ENCODE measurements around the gene APOC3. TPM values are rescaled to one million over a fixed set of nuclear protein-coding genes. Genes with fewer than 3 reads are reported as not detected.
A peak's percentile ranks its signal among the peaks of the same experiment; 100 is the strongest.
"Not testable (repeated sequence)": the region's sequence is repeated elsewhere in the genome, so short reads cannot be mapped to it uniquely, and the experiment has no call there.

Gene APOC3
- total RNA-seq, 1 experiment from 2014 or later, result not detected

DNA sequence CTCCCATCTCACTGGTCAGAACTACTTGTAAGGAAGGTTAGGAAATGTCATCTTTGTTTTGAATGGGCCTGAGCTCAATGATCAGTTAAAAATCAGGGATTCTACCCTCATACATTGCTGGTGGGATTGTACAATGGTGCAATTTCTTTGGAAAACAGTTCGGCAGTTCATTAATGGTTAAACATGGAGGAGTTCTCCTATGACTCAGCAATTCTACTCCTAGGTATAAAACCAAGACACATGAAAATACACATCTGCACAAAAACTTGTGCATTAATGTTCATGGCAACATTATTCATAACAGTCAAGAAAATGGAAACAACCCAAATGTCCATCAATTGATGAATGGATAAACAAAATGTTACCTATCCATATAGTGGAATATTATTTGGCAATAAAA lies 33.2 kb upstream of the APOC3 start:
- no peaks in the 10 kb centered on the region for H3K9me3 ChIP-seq
- H3K27me3 ChIP-seq, result no peaks in the 10 kb centered on the region
- H3K36me3 ChIP-seq, result no peaks in the 10 kb centered on the region
- no peak overlapping the region for H3K4me3 ChIP-seq
- DNase-seq, result no peak

DNA sequence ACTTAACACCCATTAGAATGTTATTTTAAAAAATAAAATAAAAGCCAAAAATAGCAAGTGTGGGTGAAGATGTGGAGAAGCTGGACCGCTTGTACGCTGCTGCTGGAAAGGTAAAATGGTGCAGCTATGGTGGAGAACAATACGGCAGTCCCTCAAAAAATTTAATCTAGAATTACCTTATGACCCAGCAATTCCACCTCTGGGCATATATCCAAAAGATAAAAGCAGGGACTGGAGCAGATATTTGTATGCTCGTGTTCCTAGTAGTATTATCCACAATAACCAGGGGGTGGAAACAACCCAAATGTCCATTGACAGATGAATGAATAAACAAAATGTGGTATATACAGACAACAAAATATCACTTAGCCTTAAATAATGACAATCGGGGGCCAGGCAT lies 31.9 kb upstream of the APOC3 start:
- no peak overlapping the region for H3K4me3 ChIP-seq

DNA sequence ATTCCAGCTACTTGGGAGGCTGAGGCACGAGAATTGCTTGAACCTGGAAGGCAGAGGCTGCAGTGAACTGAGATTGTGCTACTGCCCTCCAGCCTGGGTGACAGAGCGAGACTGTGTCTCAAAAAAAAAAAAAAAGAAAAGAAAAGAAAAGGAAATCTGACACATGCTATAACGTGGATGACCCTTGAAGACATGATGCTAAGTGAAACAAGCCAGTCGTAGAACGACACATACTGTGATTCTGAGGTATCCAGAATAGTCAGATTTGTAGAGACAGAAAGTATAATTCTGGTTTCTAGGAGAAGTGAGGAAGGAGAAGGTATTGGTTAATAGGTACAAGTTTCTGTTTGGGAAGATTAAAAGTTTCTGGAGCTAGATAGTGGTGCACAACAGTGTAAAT lies 31.3 kb upstream of the APOC3 start:
- no peaks in the 10 kb centered on the region for H3K36me3 ChIP-seq
- H3K9me3 ChIP-seq, result no peaks in the 10 kb centered on the region
- no peaks in the 10 kb centered on the region for H3K27me3 ChIP-seq
- DNase-seq, result no peak
- no peak overlapping the region for H3K4me3 ChIP-seq

More for the DNA sequence above, 31.9 kb upstream of the APOC3 start:
- H3K9me3 ChIP-seq, result no peaks in the 10 kb centered on the region
- no peak for DNase-seq
- no peaks in the 10 kb centered on the region for H3K36me3 ChIP-seq
- H3K27me3 ChIP-seq, result no peaks in the 10 kb centered on the region

DNA sequence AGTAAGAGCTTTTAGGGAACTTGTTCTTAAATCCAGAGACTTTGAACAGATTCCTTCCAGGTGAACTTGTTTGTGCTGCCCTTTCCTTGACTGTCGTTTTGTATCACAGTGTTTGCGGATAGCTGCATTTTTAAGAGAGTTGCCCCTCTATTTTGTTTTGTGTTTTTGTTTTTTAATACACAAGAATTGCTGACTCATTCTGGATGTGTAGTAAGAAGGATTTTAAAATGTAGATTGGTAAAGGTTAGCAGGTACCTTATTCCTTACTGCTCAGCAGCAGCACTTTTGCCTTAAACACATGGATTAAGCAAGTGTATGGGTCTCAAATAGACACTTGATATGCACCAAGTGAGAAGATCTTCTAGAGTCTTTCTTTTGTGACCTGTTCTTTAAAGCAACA lies 29.1 kb upstream of the APOC3 start:
- Histone ChIP-seq H3K27me3 (no peaks in the 10 kb centered on the region), H3K36me3 (no peaks in the 10 kb centered on the region), H3K9me3 (no peaks in the 10 kb centered on the region), H3K4me3 (no peak overlapping the region)
- no peak for DNase-seq

DNA sequence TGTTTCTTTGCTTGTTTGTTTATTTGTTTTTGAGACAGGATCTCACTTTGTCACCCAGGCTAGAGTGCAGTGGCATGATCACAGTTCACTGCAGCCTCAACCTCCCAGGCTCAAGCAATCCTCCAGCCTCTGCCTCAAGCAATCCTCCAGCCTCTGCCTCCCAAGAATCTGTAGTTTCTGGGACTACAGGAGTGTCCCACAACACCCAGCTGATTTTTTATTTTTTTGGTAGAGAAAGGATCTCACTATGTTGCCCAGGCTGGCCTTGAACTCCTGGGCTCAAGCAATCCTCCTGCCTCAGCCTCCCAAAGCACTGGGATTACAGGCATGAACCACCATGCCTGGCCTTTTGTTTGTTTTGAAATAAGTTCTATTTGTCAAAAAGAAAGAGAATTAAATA lies 28.0 kb upstream of the APOC3 start:
- H3K9me3 ChIP-seq, H3K27me3 ChIP-seq, H3K36me3 ChIP-seq, H3K4me3 ChIP-seq, DNase-seq: not testable (repeated sequence)

DNA sequence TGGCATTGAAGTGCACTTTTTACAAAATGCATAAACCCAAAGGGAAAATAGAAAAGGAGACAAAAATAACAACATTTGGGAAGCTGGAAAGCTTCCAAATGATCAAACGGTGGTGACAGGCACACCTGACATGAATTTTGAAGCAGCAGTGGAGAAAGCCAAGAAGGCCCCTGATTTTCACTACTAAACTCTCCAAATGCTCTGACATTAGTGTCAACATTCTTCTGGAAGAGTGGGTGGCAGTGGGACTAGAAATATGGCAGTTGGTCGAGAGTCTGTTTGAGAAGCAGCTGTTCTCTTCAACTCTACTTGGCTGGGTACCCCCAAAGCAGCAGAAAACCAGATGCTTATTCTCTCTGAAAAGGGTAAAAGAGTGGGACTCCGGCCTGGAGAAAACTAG lies 25.7 kb upstream of the APOC3 start:
- Histone ChIP-seq H3K36me3 (no peaks in the 10 kb centered on the region), H3K9me3 (no peaks in the 10 kb centered on the region), H3K4me3 (no peak overlapping the region), H3K27me3 (no peaks in the 10 kb centered on the region)
- DNase-seq, result no peak

DNA sequence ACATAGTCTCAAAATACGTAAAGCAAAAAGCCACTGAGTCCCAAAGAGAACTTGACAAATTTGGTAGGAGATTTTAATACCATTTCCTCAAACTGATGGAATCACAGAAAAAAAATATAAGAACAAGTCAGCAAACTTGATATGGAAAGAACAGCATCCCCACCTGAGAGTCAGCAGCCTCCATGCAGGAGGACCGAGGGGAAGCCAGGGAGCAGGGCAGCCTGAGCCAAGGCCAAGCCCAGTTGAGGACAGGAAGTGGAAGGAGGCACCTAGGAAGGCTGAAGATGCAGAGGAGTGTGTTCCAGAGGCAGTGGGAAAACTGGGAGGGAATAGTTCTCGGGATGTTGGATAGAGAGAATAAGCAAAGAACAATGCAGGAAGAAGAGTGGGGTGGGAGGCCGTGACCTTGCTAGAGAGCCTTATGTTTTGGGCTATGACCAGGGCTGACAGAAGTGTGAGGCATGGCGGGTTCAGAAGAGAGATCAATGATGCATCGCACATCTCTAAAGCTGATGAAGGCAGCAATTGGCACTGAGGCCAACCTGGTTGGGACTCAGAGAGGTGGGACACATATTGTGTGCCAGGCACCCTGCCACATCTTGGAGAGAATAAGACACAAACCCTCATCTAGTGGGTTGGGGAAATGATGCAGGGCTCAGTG lies 22.0 kb upstream of the APOC3 start:
- Histone ChIP-seq H3K27me3 (no peaks in the 10 kb centered on the region), H3K36me3 (no peaks in the 10 kb centered on the region), H3K9me3 (no peaks in the 10 kb centered on the region), H3K4me3 (no peak overlapping the region)
- no peak for DNase-seq

DNA sequence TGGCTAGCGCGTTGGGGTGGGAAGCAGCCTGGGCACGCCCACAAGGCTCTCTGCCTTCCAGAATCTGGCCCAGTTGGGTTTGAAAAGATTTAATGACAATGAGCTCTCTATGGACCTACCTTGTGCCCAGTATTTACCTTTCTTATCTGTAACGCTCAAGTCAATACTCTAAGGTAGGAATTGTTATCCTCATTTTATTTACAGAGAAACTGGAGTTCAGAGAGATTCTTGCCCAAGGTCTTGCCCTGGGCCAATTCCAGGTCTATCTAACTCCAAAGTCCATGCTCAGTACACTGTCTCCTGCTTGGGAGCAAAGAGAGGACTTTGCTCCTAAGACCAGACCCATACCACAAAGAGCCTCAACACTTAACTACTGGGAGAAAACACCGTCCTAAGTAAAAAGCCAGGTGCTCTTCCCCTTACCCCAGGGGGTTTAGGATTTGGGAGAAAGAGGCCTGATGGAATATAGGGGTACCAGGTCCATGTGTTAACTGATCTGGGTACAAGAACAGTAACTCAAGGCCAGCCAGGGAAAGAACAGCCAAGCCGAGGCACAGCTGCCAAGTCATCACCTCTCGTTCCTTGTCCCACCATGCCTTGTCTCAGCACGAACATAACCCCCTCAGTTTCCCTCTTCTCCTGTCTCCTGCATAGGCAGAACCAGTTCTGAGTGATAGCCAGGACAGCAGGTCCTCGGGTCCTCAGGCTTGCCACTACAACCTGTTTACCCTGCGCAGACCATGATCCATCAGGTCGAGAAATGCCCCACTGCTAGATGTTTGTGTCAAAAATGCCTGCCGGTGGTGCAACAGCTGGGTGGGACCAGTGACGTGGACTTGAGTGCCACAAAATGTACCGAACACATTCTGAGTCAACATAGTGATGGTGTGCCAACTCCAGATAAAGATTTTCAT lies 21.2 kb upstream of the APOC3 start:
- peak; percentile 36 for DNase-seq
- no peaks in the 10 kb centered on the region for H3K36me3 ChIP-seq

DNA sequence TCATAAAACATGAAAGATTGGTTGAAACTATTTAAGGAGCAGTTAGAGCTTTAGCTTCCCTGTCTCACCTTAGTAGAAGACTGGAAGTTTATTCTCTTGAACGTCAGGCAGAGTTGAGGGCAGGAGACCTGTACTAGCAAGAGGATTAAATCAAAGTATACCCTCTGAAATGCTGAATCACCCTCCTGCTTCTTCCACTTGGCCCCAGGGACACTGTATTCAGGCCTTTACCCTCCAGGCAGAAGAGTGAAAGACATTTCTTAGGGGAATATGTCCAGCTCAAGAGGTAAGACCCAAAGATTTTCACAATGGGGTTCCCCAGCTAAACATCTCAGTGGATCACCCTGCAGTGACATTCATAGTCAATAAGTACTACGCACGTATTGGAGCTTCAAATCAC lies 18.5 kb upstream of the APOC3 start:
- Histone ChIP-seq H3K9me3 (no peaks in the 10 kb centered on the region), H3K36me3 (no peaks in the 10 kb centered on the region), H3K27me3 (no peaks in the 10 kb centered on the region), H3K4me3 (no peak overlapping the region)
- no peak for DNase-seq

More for the DNA sequence above, 21.2 kb upstream of the APOC3 start:
- Histone ChIP-seq H3K9me3 (no peaks in the 10 kb centered on the region), H3K4me3 (no peak overlapping the region), H3K27me3 (no peaks in the 10 kb centered on the region)

DNA sequence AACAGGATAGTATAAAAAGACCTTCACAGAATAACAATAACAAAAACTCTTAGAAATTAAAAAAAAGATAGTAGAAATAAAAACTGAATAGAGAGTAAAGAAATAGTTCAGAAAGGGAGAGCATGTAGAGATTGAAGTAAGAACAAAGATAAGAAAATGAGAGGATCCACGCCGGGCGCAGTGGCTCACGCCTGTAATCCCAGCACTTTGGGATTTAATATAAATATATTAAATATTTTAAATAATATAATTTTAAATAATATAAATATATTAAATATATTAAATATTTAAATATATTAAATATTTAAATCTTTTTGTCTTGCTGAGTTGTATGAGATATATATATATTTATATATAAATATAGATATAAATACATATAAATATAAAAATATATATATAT lies 17.6 kb upstream of the APOC3 start:
- Histone ChIP-seq H3K9me3 (no peaks in the 10 kb centered on the region), H3K36me3 (no peaks in the 10 kb centered on the region), H3K4me3 (no peak overlapping the region), H3K27me3 (no peaks in the 10 kb centered on the region)
- DNase-seq, result no peak

DNA sequence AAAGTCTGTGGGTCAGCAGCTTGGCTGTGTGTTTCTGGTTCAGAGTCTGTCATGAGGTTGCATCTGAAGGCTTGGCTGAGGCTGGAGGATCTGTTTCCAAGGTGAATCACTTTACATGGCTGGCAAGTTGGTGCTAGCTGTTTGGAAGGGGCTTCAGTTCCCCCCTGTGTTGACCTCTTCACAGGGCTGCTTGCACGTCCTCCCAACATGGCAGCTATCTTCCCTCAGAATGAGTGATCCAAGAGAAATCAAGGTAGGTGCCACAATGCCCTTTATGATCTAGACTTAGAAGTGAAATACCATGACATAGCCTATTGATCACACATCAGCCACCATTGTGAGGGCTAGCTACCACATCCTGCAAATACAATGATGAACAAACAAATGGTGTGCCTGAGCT lies 16.5 kb upstream of the APOC3 start:
- Histone ChIP-seq H3K36me3 (no peaks in the 10 kb centered on the region), H3K4me3 (no peak overlapping the region), H3K9me3 (no peaks in the 10 kb centered on the region), H3K27me3 (no peaks in the 10 kb centered on the region)
- no peak for DNase-seq

DNA sequence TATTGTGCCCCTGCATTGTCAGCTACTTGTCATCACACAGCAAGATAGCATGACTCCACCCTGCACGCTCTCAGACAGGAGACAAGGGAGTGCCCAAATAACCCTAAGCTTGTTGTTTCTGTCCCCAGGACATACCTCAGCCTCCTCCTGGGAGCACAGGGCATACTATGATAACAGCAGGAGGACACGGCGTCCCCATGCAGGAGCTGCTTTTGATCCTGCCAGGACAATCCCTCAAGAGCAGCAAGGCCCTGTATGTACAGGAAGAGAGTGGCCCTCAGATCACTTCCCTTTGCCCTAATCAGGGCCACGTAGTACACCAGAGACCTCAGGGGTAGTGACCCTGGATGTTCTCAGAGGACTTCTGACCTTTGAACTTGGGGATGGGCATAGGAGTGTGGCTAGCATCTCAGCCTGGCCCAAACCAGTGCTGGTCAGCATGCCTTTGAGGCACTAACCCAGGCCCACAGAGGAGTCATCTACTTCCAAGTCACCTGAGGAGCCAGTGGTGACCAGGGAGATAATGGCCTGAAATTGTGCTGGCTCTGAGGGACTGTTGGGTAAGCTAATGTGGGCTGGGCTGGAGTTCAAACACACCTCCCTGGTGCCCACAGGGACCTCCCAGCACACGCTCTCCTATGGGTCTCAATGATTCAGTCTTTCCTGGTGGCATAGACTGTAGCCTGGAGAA lies 15.8 kb upstream of the APOC3 start:
- no peaks in the 10 kb centered on the region for H3K9me3 ChIP-seq
- no peaks in the 10 kb centered on the region for H3K36me3 ChIP-seq
- H3K27me3 ChIP-seq, result no peaks in the 10 kb centered on the region
- no peak for DNase-seq
- H3K4me3 ChIP-seq, result no peak overlapping the region

DNA sequence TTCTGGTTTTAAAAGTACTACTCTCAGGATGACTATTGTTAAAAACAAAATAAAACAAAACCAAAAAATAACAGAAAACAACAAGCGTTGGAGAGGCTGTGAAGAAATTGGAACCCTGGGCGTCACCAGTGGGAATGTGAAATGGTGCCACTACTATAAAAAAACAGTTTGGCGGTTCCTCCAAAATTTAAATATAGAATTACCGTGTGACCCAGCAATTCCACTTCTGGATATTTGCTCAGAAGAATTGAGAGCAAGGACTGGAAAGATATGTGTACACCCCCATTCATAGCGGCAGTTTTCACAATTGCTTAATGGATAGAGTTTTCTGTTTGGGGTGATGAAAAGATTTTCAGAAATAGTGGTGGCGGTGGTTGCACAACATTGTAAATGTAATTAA lies 15.2 kb upstream of the APOC3 start:
- no peak for DNase-seq
- no peaks in the 10 kb centered on the region for H3K27me3 ChIP-seq
- H3K9me3 ChIP-seq, result no peaks in the 10 kb centered on the region
- H3K4me3 ChIP-seq, result no peak overlapping the region
- no peaks in the 10 kb centered on the region for H3K36me3 ChIP-seq

DNA sequence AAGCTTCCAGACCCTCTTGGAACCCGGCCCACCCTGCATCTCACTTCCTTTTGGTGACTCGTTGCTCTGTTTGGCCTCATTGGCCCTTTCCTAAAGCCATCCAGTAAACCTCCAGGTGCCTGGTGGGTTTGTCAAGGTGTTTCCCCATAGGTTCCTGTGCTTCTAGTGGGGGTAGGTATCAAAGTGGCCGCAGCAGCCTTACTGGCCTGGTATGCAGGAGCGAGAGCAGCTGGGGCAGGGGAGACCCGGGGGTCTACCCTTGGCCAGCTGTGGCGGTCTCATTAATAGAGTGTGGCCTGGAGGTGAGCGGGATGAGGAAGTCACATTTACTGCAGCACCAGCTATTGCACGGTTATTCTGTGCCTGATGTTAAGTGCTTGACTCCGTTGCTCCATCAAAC lies 10.7 kb upstream of the APOC3 start:
- Histone ChIP-seq H3K27me3 (no peaks in the 10 kb centered on the region), H3K9me3 (no peaks in the 10 kb centered on the region), H3K4me3 (no peak overlapping the region), H3K36me3 (no peaks in the 10 kb centered on the region)
- no peak for DNase-seq

DNA sequence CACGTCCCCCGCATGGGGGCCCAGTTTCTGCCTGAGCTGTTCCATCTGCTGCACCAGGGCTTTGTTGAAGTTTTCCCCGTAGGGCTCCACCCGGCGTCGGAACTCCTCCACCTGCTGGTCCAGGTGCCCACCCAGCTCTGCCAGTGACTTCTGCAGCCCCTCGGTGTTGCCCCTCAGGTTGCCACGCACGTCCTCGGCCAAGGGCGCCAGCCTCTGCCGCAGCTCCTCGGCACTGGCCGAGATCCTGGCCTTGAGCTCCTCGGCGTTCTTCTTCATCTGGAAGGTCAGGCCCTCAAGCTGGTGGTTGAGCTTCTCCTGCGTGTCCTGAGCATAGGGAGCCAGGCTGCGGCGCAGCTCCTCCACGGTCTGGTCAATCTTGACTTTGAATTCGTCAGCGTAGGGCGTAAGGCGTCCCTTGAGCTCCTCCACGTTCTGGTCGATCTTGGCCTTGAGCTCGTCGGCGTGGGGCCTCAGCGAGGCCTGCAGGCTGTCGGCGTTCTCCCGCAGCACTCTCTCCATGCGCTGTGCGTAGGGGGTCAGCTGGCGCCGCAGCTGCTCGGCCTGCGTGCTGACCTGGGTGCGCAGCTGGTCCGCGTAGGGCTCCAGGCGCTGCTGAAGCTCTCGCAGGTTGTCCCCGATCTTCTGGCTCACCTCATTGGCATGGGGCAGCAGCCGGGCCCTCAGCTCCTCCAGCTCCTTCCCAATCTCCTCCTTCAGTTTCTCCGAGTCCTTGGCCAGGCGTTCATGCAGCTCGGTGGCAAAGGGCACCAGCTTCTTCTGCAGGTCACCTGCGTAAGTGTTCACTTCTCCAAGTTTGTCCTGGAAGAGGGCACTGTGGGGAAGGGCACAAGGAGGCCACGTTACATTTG lies 8.4 kb upstream of the APOC3 start:
- no peak for DNase-seq
- no peaks in the 10 kb centered on the region for H3K27me3 ChIP-seq
- no peak overlapping the region for H3K4me3 ChIP-seq
- H3K9me3 ChIP-seq, result no peaks in the 10 kb centered on the region
- no peaks in the 10 kb centered on the region for H3K36me3 ChIP-seq

DNA sequence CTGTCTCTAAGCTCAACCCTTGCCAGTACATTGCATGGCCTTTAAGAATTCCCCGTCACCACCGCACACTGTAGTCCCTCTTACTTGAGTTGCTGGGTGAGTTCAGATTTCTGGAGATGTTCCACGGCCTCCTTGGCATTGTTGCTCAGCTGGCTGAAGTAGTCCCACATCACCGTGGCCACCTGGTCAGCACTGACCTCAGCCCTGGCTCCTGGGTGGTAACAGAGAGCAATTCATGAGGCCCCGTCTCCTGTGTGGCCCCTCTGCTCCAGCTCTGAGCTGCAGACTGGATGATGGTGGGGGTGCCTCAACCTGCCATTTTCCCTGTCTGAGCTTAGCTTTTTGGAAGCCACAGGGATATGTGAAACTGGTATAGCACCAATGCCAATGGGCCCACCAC lies 7.1 kb upstream of the APOC3 start:
- Histone ChIP-seq H3K27me3 (no peaks in the 10 kb centered on the region), H3K36me3 (no peaks in the 10 kb centered on the region), H3K4me3 (no peak overlapping the region), H3K9me3 (no peaks in the 10 kb centered on the region)
- no peak for DNase-seq
